Mesothelial cell of epicardium (in vitro differentiated cells): Measurements from ENCODE around the gene ANGPTL4. TPM values are rescaled to one million over a fixed set of nuclear protein-coding genes. Genes with fewer than 3 reads are reported as not detected.
"Not testable (repeated sequence)": the region's sequence is repeated elsewhere in the genome, so short reads cannot be mapped to it uniquely, and the experiment has no call there.

Experiments
- DNase-seq, 2 experiments: peaks; one replicate each; pipeline ENCODE4 v3.0.0; 2021; ENCODE audit warnings: low spot score in 2 of 2; ENCODE audit not compliant: unreplicated experiment in 2 of 2
- H3K27ac Mint-ChIP-seq: 2 replicates; pipeline ENCODE4 v1.8.0; 2021; ENCODE audit warnings: mixed read lengths
- H3K27me3 Mint-ChIP-seq: 2 replicates; pipeline ENCODE4 v1.8.0; 2021; ENCODE audit warnings: low read depth, mixed read lengths
- H3K36me3 Mint-ChIP-seq: 2 replicates; pipeline ENCODE4 v1.8.0; 2021; ENCODE audit warnings: mixed read lengths
- H3K4me1 Mint-ChIP-seq: 2 replicates; pipeline ENCODE4 v1.8.0; 2021; ENCODE audit warnings: mixed read lengths
- H3K4me3 Mint-ChIP-seq: 2 replicates; pipeline ENCODE4 v1.8.0; 2021; ENCODE audit warnings: mild to moderate bottlenecking, moderate library complexity, mixed read lengths
- H3K9me3 Mint-ChIP-seq: 2 replicates; pipeline ENCODE4 v1.8.0; 2021; ENCODE audit warnings: mixed read lengths
- CTCF ChIP-seq: fragments of 200-600 bp; sonication (generic); IDR thresholded peaks from one replicate; pipeline ENCODE4 v1.5.0; 2021; ENCODE audit warnings: antibody characterized with exemption; ENCODE audit not compliant: unreplicated experiment
- total RNA-seq: library from RNA; stranded (reverse); gene quantifications from 3 replicates; pipeline ENCODE4 v1.2.1, GENCODE V29; 2021

The ANGPTL4 gene
- total RNA-seq, 1 donor from 2014 or later = 3.7 TPM

GRCh38 chr19:8371011-8371804 lies 7.3 kb downstream of the ANGPTL4 start:
- DNase-seq = no peak
- H3K27ac Mint-ChIP-seq = no peak overlapping the region
- no peaks in the 10 kb centered on the region for H3K9me3 Mint-ChIP-seq
- TF ChIP-seq CTCF = no peak
- no peak overlapping the region for H3K4me3 Mint-ChIP-seq
- H3K36me3 Mint-ChIP-seq = peaks cover 10% of the 10 kb centered on the region
- peaks cover 11% of the 10 kb centered on the region for H3K4me1 Mint-ChIP-seq
- peaks cover 9% of the 10 kb centered on the region for H3K27me3 Mint-ChIP-seq

DNA sequence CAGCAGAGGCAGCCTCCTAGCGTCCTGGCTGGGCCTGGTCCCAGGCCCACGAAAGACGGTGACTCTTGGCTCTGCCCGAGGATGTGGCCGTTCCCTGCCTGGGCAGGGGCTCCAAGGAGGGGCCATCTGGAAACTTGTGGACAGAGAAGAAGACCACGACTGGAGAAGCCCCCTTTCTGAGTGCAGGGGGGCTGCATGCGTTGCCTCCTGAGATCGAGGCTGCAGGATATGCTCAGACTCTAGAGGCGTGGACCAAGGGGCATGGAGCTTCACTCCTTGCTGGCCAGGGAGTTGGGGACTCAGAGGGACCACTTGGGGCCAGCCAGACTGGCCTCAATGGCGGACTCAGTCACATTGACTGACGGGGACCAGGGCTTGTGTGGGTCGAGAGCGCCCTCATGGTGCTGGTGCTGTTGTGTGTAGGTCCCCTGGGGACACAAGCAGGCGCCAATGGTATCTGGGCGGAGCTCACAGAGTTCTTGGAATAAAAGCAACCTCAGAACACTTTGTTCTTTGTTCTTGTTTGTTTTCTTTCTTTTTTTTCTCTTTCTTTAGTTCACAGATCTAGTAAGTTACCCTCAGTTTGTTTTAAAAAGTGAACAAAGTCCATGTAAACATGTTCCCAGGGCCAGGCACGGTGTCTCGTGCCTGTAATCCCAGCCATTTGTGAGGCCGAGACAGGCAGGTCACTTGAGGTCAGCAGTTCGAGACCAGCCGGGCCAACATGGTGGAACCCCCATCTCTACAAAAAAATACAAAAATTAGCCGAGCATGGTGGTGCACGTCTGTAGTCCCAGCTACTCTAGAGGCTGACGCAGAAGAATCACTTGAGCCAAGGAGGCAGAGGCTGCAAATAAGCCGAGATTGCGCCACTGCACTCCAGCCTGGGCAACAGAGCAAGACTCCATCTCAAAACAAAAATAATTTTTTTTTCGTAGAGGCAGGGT lies 10.2 kb downstream of the ANGPTL4 start:
- Mint-ChIP-seq H3K36me3 (peaks cover 21% of the 10 kb centered on the region), H3K27ac (no peak overlapping the region), H3K9me3 (no peaks in the 10 kb centered on the region), H3K4me1 (no peaks in the 10 kb centered on the region), H3K27me3 (no peaks in the 10 kb centered on the region), H3K4me3 (no peak overlapping the region)
- TF ChIP-seq CTCF = no peak
- DNase-seq = no peak

DNA sequence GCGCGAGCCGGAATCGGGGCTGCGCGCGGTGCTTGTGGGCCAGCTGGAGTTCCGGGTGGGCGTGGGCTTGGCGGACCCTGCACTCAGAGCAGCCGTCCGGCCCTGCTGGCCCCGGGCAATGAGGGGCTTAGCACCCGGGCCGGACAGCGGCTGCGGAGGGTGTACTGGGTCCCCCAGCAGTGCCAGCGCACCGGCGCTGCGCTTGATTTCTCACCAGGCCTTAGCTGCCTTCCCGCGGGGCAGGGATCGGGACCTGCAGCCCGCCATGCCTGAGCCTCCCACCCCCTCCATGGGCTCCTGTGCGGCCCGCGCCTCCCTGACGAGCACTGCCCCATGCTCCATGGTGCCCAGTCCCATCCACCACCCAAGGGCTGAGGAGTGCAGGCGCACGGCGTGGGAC lies 11.8 kb downstream of the ANGPTL4 start:
- H3K27ac Mint-ChIP-seq, DNase-seq, H3K9me3 Mint-ChIP-seq, H3K4me3 Mint-ChIP-seq, H3K27me3 Mint-ChIP-seq, H3K4me1 Mint-ChIP-seq: not testable (repeated sequence)
- peaks cover 30% of the 10 kb centered on the region for H3K36me3 Mint-ChIP-seq

- H3K27me3 Mint-ChIP-seq, H3K4me1 Mint-ChIP-seq, DNase-seq, H3K4me3 Mint-ChIP-seq, H3K9me3 Mint-ChIP-seq, H3K27ac Mint-ChIP-seq: not testable (repeated sequence)
- H3K36me3 Mint-ChIP-seq = peaks cover 30% of the 10 kb centered on the region
These were observed 12.5 kb downstream of the ANGPTL4 start for GRCh38 chr19:8376373-8376974.

GRCh38 chr19:8377598-8377997 lies 13.6 kb downstream of the ANGPTL4 start:
- peaks cover 30% of the 10 kb centered on the region for H3K36me3 Mint-ChIP-seq
- no peak for TF ChIP-seq CTCF
- H3K27ac Mint-ChIP-seq = no peak overlapping the region
- no peak overlapping the region for H3K4me3 Mint-ChIP-seq
- H3K9me3 Mint-ChIP-seq = peaks cover 3% of the 10 kb centered on the region
- no peak for DNase-seq
- no peaks in the 10 kb centered on the region for H3K4me1 Mint-ChIP-seq
- no peaks in the 10 kb centered on the region for H3K27me3 Mint-ChIP-seq

DNA sequence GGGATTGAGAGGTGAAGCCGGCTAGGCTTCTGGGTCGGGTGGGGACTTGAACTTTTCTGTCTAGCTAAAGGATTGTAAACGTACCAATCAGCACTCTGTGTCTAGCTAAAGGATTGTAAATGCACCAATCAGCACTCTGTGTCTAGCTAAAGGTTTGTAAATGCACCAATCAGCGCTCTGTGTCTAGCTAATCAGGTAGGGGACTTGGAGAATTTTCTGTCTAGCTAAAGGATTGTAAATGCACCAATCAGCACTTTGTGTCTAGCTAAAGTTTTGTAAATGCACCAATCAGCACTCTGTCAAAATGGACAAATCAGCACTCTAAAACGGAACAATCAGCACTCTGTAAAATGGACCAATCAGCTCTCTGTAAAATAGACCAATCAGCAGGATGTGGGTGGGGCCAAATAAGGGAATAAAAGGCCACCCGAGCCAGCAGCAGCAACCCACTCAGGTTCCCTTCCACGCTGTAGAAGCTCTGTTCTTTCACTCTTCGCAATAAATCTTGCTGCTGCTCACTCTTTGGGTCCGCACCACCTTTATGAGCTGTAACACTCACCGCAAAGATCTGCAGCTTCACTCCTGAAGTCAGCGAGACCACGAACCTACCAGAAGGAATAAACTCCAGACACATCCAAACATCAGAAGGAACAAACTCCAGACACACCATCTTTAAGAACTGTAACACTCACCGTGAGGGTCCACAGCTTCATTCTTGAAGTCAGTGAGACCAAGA lies 15.4 kb downstream of the ANGPTL4 start:
- not testable (repeated sequence) for H3K9me3 Mint-ChIP-seq, H3K27me3 Mint-ChIP-seq, H3K4me1 Mint-ChIP-seq, DNase-seq, H3K4me3 Mint-ChIP-seq, H3K27ac Mint-ChIP-seq
- H3K36me3 Mint-ChIP-seq = peaks cover 22% of the 10 kb centered on the region

- peak overlapping the region; percentile 54 for H3K27ac Mint-ChIP-seq
- H3K36me3 Mint-ChIP-seq = peaks cover 13% of the 10 kb centered on the region
- H3K4me1 Mint-ChIP-seq = peaks cover 19% of the 10 kb centered on the region
- H3K27me3 Mint-ChIP-seq, H3K4me3 Mint-ChIP-seq, DNase-seq, H3K9me3 Mint-ChIP-seq: not testable (repeated sequence)
These were observed 20.6 kb downstream of the ANGPTL4 start for GRCh38 chr19:8384569-8384968.

GRCh38 chr19:8385103-8385502 lies 21.1 kb downstream of the ANGPTL4 start:
- H3K4me3 Mint-ChIP-seq, DNase-seq, H3K27me3 Mint-ChIP-seq, H3K9me3 Mint-ChIP-seq: not testable (repeated sequence)
- H3K4me1 Mint-ChIP-seq = peaks cover 20% of the 10 kb centered on the region
- H3K36me3 Mint-ChIP-seq = peaks cover 11% of the 10 kb centered on the region
- H3K27ac Mint-ChIP-seq = peak overlapping the region; percentile 54

DNA sequence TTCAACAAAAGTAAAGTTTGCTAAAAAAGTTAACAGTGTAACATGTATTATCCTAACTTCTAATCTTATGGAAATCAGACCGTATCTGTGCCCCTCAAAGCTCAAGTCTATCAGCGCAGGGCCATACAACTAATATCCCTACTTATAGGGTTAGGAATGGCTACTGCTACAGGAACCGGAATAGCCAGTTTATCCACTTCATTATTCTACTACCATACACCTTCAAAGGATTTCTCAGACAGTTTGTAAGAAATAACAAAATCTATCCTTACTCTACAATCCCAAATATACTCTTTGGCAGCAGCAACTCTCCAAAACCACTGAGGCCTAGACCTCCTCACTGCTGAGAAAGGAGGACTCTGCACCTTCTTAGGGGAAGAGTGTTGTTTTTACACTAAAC lies 21.6 kb downstream of the ANGPTL4 start:
- not testable (repeated sequence) for H3K4me3 Mint-ChIP-seq

DNA sequence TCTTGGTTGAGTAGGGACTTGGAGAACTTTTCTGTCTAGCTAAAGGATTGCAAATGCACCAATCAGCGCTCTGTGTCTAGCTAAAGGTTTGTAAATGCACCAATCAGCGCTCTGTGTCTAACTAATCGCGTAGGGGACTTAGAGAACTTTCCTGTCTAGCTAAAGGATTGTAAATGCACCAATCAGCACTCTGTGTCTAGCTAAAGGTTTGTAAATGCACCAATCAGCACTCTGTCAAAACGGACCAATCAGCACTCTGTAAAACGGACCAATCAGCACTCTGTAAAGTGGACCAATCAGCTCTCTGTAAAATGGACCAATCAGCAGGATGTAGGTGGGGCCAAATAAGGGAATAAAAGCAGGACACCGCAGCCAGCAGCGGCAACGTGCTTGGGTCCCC lies 22.5 kb downstream of the ANGPTL4 start:
- Mint-ChIP-seq H3K27ac (peak overlapping the region; percentile 64), H3K4me1 (peaks cover 23% of the 10 kb centered on the region)
- DNase-seq, H3K27me3 Mint-ChIP-seq, H3K4me3 Mint-ChIP-seq, H3K9me3 Mint-ChIP-seq, H3K36me3 Mint-ChIP-seq: not testable (repeated sequence)

More for the DNA sequence above, 21.6 kb downstream of the ANGPTL4 start:
- DNase-seq, H3K36me3 Mint-ChIP-seq, H3K27me3 Mint-ChIP-seq, H3K9me3 Mint-ChIP-seq: not testable (repeated sequence)
- H3K27ac Mint-ChIP-seq = peak overlapping the region; percentile 54
- peaks cover 20% of the 10 kb centered on the region for H3K4me1 Mint-ChIP-seq
